Adrenal gland (tissue), 5 donors: ENCODE results near the gene ENAH.

ENCODE experiments used
- POLR2A ChIP-seq, 2 donors: fragments of 450-650 bp; IDR thresholded peaks; one replicate each; pipeline ENCODE4 v1.6.1; 2017; ENCODE audit warnings: antibody characterized with exemption in 2 of 2, mild to moderate bottlenecking in 2 of 2, moderate library complexity in 1 of 2
- TF ChIP-seq, protein P1 (sequence below), 6 experiments: fragments of 450-650 bp in 4 of 6; fragments of 200-600 bp in 2 of 6; sonication (generic) in 1 of 6; IDR thresholded peaks; 1 replicate in 5 of 6; 2 replicates in 1 of 6; pipeline versions ENCODE4 v1.5.1 to v1.8.0; 2016 to 2021; ENCODE audit warnings: antibody characterized with exemption in 6 of 6, mild to moderate bottlenecking in 2 of 6, moderate library complexity in 1 of 6
- donor health status: DM: no; HTN: no; CAD: no.

DNA sequence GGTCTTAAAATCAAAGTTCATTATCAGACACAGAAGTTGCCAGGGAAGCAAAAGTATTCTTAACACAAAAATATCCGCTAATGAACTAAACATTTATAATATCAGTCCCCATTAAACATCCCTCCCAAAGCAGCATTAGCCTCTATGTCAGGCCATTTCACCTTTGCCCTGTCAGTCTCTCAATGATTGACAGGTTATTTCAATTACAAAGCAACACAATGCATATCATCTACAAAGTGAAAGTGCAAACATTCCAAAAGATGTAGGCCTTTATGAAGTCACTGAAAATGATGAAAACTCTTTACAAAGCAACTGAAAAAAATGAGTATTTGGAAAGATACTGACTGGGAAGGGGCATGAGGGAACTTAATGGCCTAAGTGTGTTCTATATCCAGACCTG is 14.1 kb downstream of the ENAH start:
- TF ChIP-seq, protein P1, sequence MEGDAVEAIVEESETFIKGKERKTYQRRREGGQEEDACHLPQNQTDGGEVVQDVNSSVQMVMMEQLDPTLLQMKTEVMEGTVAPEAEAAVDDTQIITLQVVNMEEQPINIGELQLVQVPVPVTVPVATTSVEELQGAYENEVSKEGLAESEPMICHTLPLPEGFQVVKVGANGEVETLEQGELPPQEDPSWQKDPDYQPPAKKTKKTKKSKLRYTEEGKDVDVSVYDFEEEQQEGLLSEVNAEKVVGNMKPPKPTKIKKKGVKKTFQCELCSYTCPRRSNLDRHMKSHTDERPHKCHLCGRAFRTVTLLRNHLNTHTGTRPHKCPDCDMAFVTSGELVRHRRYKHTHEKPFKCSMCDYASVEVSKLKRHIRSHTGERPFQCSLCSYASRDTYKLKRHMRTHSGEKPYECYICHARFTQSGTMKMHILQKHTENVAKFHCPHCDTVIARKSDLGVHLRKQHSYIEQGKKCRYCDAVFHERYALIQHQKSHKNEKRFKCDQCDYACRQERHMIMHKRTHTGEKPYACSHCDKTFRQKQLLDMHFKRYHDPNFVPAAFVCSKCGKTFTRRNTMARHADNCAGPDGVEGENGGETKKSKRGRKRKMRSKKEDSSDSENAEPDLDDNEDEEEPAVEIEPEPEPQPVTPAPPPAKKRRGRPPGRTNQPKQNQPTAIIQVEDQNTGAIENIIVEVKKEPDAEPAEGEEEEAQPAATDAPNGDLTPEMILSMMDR (IDR thresholded peaks at IDR 0.05): no peak
- no peak for TF ChIP-seq POLR2A (IDR thresholded peaks at IDR 0.05)
